ENCODE results near the gene GRAMD1B.
"Not testable (repeated sequence)": the region's sequence is repeated elsewhere in the genome, so short reads cannot be mapped to it uniquely, and the experiment has no call there.

Gene GRAMD1B

DNA sequence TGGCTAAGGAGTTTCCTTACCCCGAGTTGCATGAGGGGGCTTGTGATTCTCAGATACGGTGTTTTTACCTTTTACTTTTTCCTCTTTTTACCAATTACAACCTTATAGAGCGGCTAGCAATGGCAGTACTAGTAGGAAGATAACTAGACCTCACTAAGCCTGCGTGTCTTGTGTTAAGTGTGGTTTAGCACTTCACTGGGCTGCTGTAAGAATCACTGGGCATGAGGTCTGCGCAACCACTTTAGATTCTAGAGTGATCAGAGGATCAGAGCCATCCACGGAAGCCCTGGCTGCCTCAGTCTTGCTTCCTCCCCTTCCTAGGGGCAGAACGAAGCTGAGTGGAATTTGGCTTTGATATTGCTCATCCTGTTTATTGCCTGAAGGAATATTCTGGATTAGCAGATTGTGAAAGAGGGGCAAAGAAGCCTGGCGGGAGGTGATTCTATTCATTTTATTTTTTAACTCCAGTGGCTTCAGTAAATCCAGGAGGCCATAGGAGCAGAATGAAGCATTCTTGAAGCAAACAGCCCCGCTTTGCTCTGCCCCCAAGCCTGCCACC, 88.5 kb downstream of the GRAMD1B start:
- no peak for DNase-seq (ENCODE audit: low read depth)
- TF ChIP-seq CTCF (IDR thresholded peaks at IDR 0.05; ENCODE audit: insufficient read depth, low read depth, low read length, missing control alignments): no peak
- no peak overlapping the region for H3K4me3 ChIP-seq (ENCODE audit: low read length)

GRCh38 chr11:123519055-123519796, 89.2 kb downstream of the GRAMD1B start:
- DNase-seq (ENCODE audit: low read depth): peak; percentile 27
- no peak for TF ChIP-seq CTCF (IDR thresholded peaks at IDR 0.05; ENCODE audit: insufficient read depth, low read depth, low read length, missing control alignments)
- H3K4me3 ChIP-seq (ENCODE audit: low read length): no peak overlapping the region

GRCh38 chr11:123519797-123520193, 89.7 kb downstream of the GRAMD1B start:
- DNase-seq (ENCODE audit: low read depth): no peak
- TF ChIP-seq CTCF (IDR thresholded peaks at IDR 0.05; ENCODE audit: insufficient read depth, low read depth, low read length, missing control alignments): no peak
- no peak overlapping the region for H3K4me3 ChIP-seq (ENCODE audit: low read length)

DNA sequence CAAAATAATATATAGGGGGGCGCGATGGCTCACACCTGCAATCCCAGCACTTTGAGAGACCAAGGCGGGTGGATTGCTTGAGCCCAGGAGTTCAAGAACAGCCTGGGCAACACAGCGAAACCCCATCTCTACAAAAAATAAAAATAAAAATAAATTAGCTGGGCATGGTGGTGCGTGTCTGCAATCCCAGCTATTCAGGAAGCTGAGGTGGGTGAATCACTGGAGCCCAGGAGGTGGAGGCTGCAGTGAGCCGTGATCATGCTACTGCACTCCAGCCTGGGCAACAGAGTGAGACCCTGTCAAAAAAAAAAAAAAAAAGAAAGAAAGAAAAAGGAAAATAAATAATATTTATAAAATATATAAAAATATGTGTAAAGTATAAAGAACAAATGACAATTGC, 90.4 kb downstream of the GRAMD1B start:
- H3K4me3 ChIP-seq (ENCODE audit: low read length): not testable (repeated sequence)
- peak; percentile 31 for DNase-seq (ENCODE audit: low read depth)

GRCh38 chr11:123521001-123521400, 90.9 kb downstream of the GRAMD1B start:
- no peak for TF ChIP-seq CTCF (IDR thresholded peaks at IDR 0.05; ENCODE audit: insufficient read depth, low read depth, low read length, missing control alignments)
- no peak for DNase-seq (ENCODE audit: low read depth)

GRCh38 chr11:123521930-123522329, 91.9 kb downstream of the GRAMD1B start:
- H3K4me3 ChIP-seq (ENCODE audit: low read length): no peak overlapping the region
- DNase-seq (ENCODE audit: low read depth): no peak
- TF ChIP-seq CTCF (IDR thresholded peaks at IDR 0.05; ENCODE audit: insufficient read depth, low read depth, low read length, missing control alignments): no peak

More at GRCh38 chr11:123521001-123521400, 90.9 kb downstream of the GRAMD1B start:
- no peak overlapping the region for H3K4me3 ChIP-seq (ENCODE audit: low read length)

DNA sequence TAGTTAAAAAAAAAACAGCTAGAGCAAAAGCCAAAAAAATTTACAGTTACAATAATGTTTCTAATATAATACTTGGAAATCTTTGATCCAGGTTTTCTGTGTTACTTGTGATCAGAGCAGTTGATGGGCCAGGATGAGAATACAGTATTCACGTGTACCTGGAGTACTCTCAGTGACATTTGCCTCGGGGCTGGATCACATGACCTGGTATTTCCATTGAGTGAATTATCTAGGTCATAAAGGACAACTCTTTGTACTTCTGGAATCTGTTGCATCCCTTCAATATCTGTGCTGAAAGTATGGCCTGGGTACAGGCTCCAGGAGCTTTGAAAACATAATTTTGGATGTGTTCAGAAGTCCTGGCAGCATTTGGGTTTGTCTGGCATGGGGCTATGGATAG, 93.5 kb downstream of the GRAMD1B start:
- no peak for DNase-seq (ENCODE audit: low read depth)
- TF ChIP-seq CTCF (IDR thresholded peaks at IDR 0.05; ENCODE audit: insufficient read depth, low read depth, low read length, missing control alignments): no peak

More for the DNA sequence above, 93.5 kb downstream of the GRAMD1B start:
- H3K4me3 ChIP-seq (ENCODE audit: low read length): no peak overlapping the region

Measured in epithelial cell of esophagus (primary cell).